ENCODE data around the gene OSR1. TPM values are rescaled to one million over a fixed set of nuclear protein-coding genes. Genes with fewer than 3 reads are reported as not detected.
A peak's percentile ranks its signal among the peaks of the same experiment; 100 is the strongest.

Gene OSR1
- total and polyA plus RNA-seq, 2 donors (not counting 3 experiments of a cell fraction or from before 2014, with no cell fraction given): not detected

DNA sequence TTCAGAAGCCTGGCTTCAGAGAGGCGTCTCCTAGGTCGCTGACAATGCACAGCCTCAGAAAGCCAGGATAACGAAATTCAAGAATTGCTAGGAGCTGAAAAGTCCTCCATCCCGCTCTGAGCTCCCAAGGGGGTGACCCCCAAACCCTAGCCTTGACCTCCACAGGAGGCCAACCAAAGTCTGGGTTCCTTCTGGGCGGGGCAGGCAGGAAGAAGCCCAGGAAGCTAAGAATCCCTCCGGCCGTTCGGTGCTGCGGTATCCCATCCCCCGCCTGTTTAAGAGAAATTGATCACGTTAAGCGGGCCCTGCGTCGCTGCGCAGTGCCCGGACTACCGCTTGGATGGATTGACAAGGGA lies 2.5 kb upstream of the OSR1 start:
- Histone ChIP-seq H2AFZ (ENCODE audit: low read depth, low read length) (no peak overlapping the region), H3K9me1 (replicated peaks; ENCODE audit: control insufficient read depth, extremely low read depth, insufficient read depth, low read length) (no peaks in the 10 kb centered on the region), H3K27me3 (ENCODE audit: control insufficient read depth in 2 of 2, insufficient read depth in 2 of 2, low read length in 2 of 2) (peaks cover 80 to 87% of the 10 kb centered on the region in 2 experiments), H3K79me2 (ENCODE audit: control insufficient read depth, insufficient read depth, low read length) (no peaks in the 10 kb centered on the region), H3K9ac (replicated peaks; ENCODE audit: extremely low read depth, insufficient read depth, low read length) (no peak overlapping the region), H3K4me1 (ENCODE audit: control insufficient read depth, extremely low read depth, insufficient read depth, low read length) (peaks cover 18% of the 10 kb centered on the region), H4K20me1 (replicated peaks; ENCODE audit: control insufficient read depth, extremely low read depth, insufficient read depth, low read length) (no peaks in the 10 kb centered on the region), H3K36me3 (ENCODE audit: control insufficient read depth in 2 of 2, extremely low read depth in 1 of 2, insufficient read depth in 2 of 2, low read length in 2 of 2) (no peaks in the 10 kb centered on the region), H3K27ac (ENCODE audit: insufficient read depth, low read depth, low read length) (no peak overlapping the region), H3K4me2 (ENCODE audit: insufficient read depth, low read length) (peak overlapping the region; percentile 96), H3K4me3 (replicated peaks in 1 of 3; ENCODE audit: insufficient read depth in 1 of 3, low read depth in 1 of 3, low read length in 3 of 3) (no peak overlapping the region), H3K9me3 (replicated peaks; ENCODE audit: control insufficient read depth, insufficient read depth, low read length) (no peaks in the 10 kb centered on the region)
- no TSS peak for BruUV-seq (replicated peaks)
- no peak for TF ChIP-seq FOS (IDR thresholded peaks at IDR 0.05; ENCODE audit: borderline replicate concordance, insufficient read depth, low read length)
- TF ChIP-seq EZH2 (IDR thresholded peaks at IDR 0.05; ENCODE audit: borderline replicate concordance, low read depth, low read length, severe bottlenecking): no peak
- no peak for TF ChIP-seq JUN (IDR thresholded peaks at IDR 0.05; ENCODE audit: borderline replicate concordance, insufficient read depth, insufficient read length, low read depth)
- TF ChIP-seq MYC (IDR thresholded peaks at IDR 0.05; ENCODE audit: low read depth, low read length): no peak
- no peak for TF ChIP-seq GATA2 (IDR thresholded peaks at IDR 0.05; ENCODE audit: insufficient read depth, insufficient read length, low read depth, low read length)
- TF ChIP-seq POLR2AphosphoS5 (IDR thresholded peaks at IDR 0.05; ENCODE audit: insufficient read depth, low read depth, low read length): no peak
- no peak for TF ChIP-seq POLR2A (IDR thresholded peaks at IDR 0.05; ENCODE audit: low read depth, low read length)
- TF ChIP-seq, protein P1, sequence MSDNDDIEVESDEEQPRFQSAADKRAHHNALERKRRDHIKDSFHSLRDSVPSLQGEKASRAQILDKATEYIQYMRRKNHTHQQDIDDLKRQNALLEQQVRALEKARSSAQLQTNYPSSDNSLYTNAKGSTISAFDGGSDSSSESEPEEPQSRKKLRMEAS (IDR thresholded peaks at IDR 0.05; ENCODE audit: insufficient read depth, insufficient read length): no peak
- TF ChIP-seq, protein P2, sequence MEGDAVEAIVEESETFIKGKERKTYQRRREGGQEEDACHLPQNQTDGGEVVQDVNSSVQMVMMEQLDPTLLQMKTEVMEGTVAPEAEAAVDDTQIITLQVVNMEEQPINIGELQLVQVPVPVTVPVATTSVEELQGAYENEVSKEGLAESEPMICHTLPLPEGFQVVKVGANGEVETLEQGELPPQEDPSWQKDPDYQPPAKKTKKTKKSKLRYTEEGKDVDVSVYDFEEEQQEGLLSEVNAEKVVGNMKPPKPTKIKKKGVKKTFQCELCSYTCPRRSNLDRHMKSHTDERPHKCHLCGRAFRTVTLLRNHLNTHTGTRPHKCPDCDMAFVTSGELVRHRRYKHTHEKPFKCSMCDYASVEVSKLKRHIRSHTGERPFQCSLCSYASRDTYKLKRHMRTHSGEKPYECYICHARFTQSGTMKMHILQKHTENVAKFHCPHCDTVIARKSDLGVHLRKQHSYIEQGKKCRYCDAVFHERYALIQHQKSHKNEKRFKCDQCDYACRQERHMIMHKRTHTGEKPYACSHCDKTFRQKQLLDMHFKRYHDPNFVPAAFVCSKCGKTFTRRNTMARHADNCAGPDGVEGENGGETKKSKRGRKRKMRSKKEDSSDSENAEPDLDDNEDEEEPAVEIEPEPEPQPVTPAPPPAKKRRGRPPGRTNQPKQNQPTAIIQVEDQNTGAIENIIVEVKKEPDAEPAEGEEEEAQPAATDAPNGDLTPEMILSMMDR (IDR thresholded peaks at IDR 0.05; ENCODE audit: extremely low read depth in 1 of 2, insufficient read depth in 1 of 2, low read depth in 1 of 2, low read length in 2 of 2): no peak
- ChIA-PET POLR2A (no interaction called here), CTCF (interaction anchor here (1.2 to 3.2 kb wide), 5 partner anchors 7 to 925 kb away, joined by 3 to 25 read pairs (median 12); no protein-coding TSS in a partner anchor)
- DNase-seq (ENCODE audit: low read depth, low spot score): no peak
- FAIRE-seq: no peak
- intact Hi-C loops (cut with micrococcal nuclease): loop anchor here (10.0 kb wide), 1 partner anchor 1066 kb away; no protein-coding TSS in a partner anchor
- dilution Hi-C loops (cut with MboI; ENCODE audit: extremely low pct_ligation_motif_present, low sequenced_read_pairs): no loop called here
